NK-92 treated with Interleukin-12 subunit alpha and Interleukin-12 subunit beta, amount 100 ng/mL, for 24 hours (cell line): Measurements from ENCODE around the gene CS.
"Not testable (repeated sequence)": the region's sequence is repeated elsewhere in the genome, so short reads cannot be mapped to it uniquely, and the experiment has no call there.

Source experiments
- DNase-seq: peaks from one replicate; lab custom pipeline; 2025; lab: John Stamatoyannopoulos, UW

Gene CS

GRCh38 chr12:56299853-56300643, at the start of gene CS:
TSS of gene CS (minus strand) at chr12:56300330. CDS start at chr12:56300201, 129 bp downstream.
- peak; percentile 96 for DNase-seq

GRCh38 chr12:56348776-56349175, 48.6 kb upstream of the CS start:
- DNase-seq, result no peak

GRCh38 chr12:56347255-56347654, 47.1 kb upstream of the CS start:
- not testable (repeated sequence) for DNase-seq

GRCh38 chr12:56346675-56347074, 46.5 kb upstream of the CS start:
- DNase-seq, result no peak

- not testable (repeated sequence) for DNase-seq
These were observed 42.2 kb upstream of the CS start for GRCh38 chr12:56342290-56342689.

- DNase-seq, result no peak
These were observed 41.5 kb upstream of the CS start for GRCh38 chr12:56341616-56342015.

- DNase-seq, result no peak
These were observed 39.0 kb upstream of the CS start for GRCh38 chr12:56339158-56339422.

GRCh38 chr12:56338308-56339157, 38.4 kb upstream of the CS start, which contains the start of gene IL23A:
TSS of gene IL23A (plus strand) at chr12:56338884. CDS start at chr12:56339045, 161 bp downstream.
- DNase-seq, result peak; percentile 64

GRCh38 chr12:56337753-56338251, 37.7 kb upstream of the CS start:
- DNase-seq, result no peak

- no peak for DNase-seq
These were observed 36.4 kb upstream of the CS start for GRCh38 chr12:56336361-56337167.

GRCh38 chr12:56335527-56335926, 35.4 kb upstream of the CS start:
- not testable (repeated sequence) for DNase-seq

GRCh38 chr12:56334490-56334793, 34.3 kb upstream of the CS start:
- DNase-seq, result no peak

- peak; percentile 92 for DNase-seq
These were observed 33.8 kb upstream of the CS start, which contains the start of gene PAN2 for GRCh38 chr12:56333679-56334489. TSS of gene PAN2 (minus strand) at chr12:56334000. CDS start at chr12:56333094, 906 bp downstream.

GRCh38 chr12:56333197-56333678, 33.1 kb upstream of the CS start:
- DNase-seq, result no peak

- DNase-seq, result no peak
These were observed 32.5 kb upstream of the CS start for GRCh38 chr12:56332512-56333196.

GRCh38 chr12:56330936-56331490, 30.9 kb upstream of the CS start:
- DNase-seq, result no peak

- no peak for DNase-seq
These were observed 26.4 kb upstream of the CS start for GRCh38 chr12:56326533-56326932.

- no peak for DNase-seq
These were observed 26.0 kb upstream of the CS start for GRCh38 chr12:56326126-56326525.

GRCh38 chr12:56324206-56324605, 24.1 kb upstream of the CS start:
- DNase-seq, result no peak

- DNase-seq, result not testable (repeated sequence)
These were observed 21.5 kb upstream of the CS start for GRCh38 chr12:56321610-56322009.
